ENCODE results near the gene MTG2.
A peak's percentile ranks its signal among the peaks of the same experiment; 100 is the strongest.
"Not testable (repeated sequence)": the region's sequence is repeated elsewhere in the genome, so short reads cannot be mapped to it uniquely, and the experiment has no call there.

The MTG2 gene

GRCh38 chr20:62146019-62146755 lies 36.6 kb upstream of the MTG2 start:
- DNase-seq = no peak

- no peak for DNase-seq
Observed at GRCh38 chr20:62147125-62147524, 35.7 kb upstream of the MTG2 start.

GRCh38 chr20:62147528-62147927 lies 35.3 kb upstream of the MTG2 start:
- DNase-seq = no peak

GRCh38 chr20:62148383-62148782 lies 34.4 kb upstream of the MTG2 start:
- DNase-seq = not testable (repeated sequence)

- no peak for DNase-seq
Observed at GRCh38 chr20:62148908-62149314, 33.9 kb upstream of the MTG2 start.

- DNase-seq = no peak
Observed at GRCh38 chr20:62149532-62150309, 33.1 kb upstream of the MTG2 start.

- DNase-seq = no peak
Observed at GRCh38 chr20:62150310-62150575, 32.6 kb upstream of the MTG2 start.

GRCh38 chr20:62151225-62151624 lies 31.6 kb upstream of the MTG2 start:
- no peak for DNase-seq

GRCh38 chr20:62151835-62152364 lies 30.9 kb upstream of the MTG2 start:
- DNase-seq = no peak

- DNase-seq = no peak
Observed at GRCh38 chr20:62155428-62156253, 27.2 kb upstream of the MTG2 start.

- no peak for DNase-seq
Observed at GRCh38 chr20:62156254-62156556, 26.6 kb upstream of the MTG2 start.

- peak; percentile 70 for DNase-seq
Observed at GRCh38 chr20:62156592-62157386, 26.0 kb upstream of the MTG2 start.

GRCh38 chr20:62157387-62158087 lies 25.3 kb upstream of the MTG2 start:
- no peak for DNase-seq

- DNase-seq = no peak
Observed at GRCh38 chr20:62158088-62158400, 24.8 kb upstream of the MTG2 start.

- no peak for DNase-seq
Observed at GRCh38 chr20:62158541-62158940, 24.3 kb upstream of the MTG2 start.

GRCh38 chr20:62159052-62159451 lies 23.8 kb upstream of the MTG2 start:
- DNase-seq = no peak

- no peak for DNase-seq
Observed at GRCh38 chr20:62159839-62160238, 23.0 kb upstream of the MTG2 start.

- no peak for DNase-seq
Observed at GRCh38 chr20:62160253-62160652, 22.6 kb upstream of the MTG2 start.

GRCh38 chr20:62160876-62161275 lies 22.0 kb upstream of the MTG2 start:
- DNase-seq = no peak

GRCh38 chr20:62161347-62161746 lies 21.5 kb upstream of the MTG2 start:
- no peak for DNase-seq

GRCh38 chr20:62162765-62163484 lies 19.9 kb upstream of the MTG2 start:
- DNase-seq = no peak

GRCh38 chr20:62163485-62163865 lies 19.4 kb upstream of the MTG2 start:
- no peak for DNase-seq
